WTC11 (cell line): Measurements from ENCODE around the gene XIST. TPM values are rescaled to one million over a fixed set of nuclear protein-coding genes. Genes with fewer than 3 reads are reported as not detected.
"Not testable (repeated sequence)": the region's sequence is repeated elsewhere in the genome, so short reads cannot be mapped to it uniquely, and the experiment has no call there.

ENCODE experiments used
- ATAC-seq: fragments of 200-7000 bp; cut with Tn5 transposase; 2 replicates; pipeline ENCODE4 v1.10.0; 2021; ENCODE audit warnings: mild to moderate bottlenecking, moderate library complexity
- CTCF ChIA-PET: fragments of 300-600 bp; sonication (Branson Sonifier 250); formaldehyde crosslinking; loops from one replicate; lab custom pipeline; 2021; ENCODE audit warnings: antibody characterized with exemption; lab: Charles Lee
- POLR2A ChIA-PET: fragments of 350-600 bp; sonication (Branson Sonifier 250); formaldehyde crosslinking; loops from one replicate; lab custom pipeline; 2021; ENCODE audit warnings: antibody characterized with exemption; lab: Charles Lee
- DNase-seq: peaks from one replicate; pipeline ENCODE4 v3.0.0; 2021; ENCODE audit warnings: low spot score
- H3K27ac Mint-ChIP-seq: 2 replicates; pipeline ENCODE4 v1.8.0; 2021; ENCODE audit warnings: mixed read lengths
- H3K27me3 Mint-ChIP-seq: 2 replicates; pipeline ENCODE4 v1.8.0; 2021; ENCODE audit warnings: low read depth, mild to moderate bottlenecking, moderate library complexity, mixed read lengths
- H3K36me3 Mint-ChIP-seq: 2 replicates; pipeline ENCODE4 v1.8.0; 2021; ENCODE audit warnings: mixed read lengths
- H3K4me1 Mint-ChIP-seq: 2 replicates; pipeline ENCODE4 v1.8.0; 2022; ENCODE audit warnings: mixed read lengths
- H3K4me3 Mint-ChIP-seq: 2 replicates; pipeline ENCODE4 v1.8.0; 2021; ENCODE audit warnings: mild to moderate bottlenecking, moderate library complexity, mixed read lengths
- H3K9me3 Mint-ChIP-seq: 2 replicates; pipeline ENCODE4 v1.8.0; 2021; ENCODE audit warnings: mixed read lengths
- ATF3 ChIP-seq: sonication (generic); formaldehyde crosslinking; conservative IDR thresholded peaks from 2 replicates; pipeline ENCODE4 v1.8.1; 2022; ENCODE audit warnings: mild to moderate bottlenecking, missing genetic modification reagents
- CBFB ChIP-seq: sonication (generic); formaldehyde crosslinking; IDR thresholded peaks from 2 replicates; pipeline ENCODE4 v1.8.1; 2022; ENCODE audit warnings: mild to moderate bottlenecking, low read depth, missing genetic modification reagents
- CTCF ChIP-seq: fragments of 200-600 bp; IDR thresholded peaks from 2 replicates; pipeline ENCODE4 v1.8.0; 2022; ENCODE audit warnings: antibody characterized with exemption
- ESRRA ChIP-seq: sonication (generic); formaldehyde crosslinking; IDR thresholded peaks from 2 replicates; pipeline ENCODE4 v1.8.1; 2022; ENCODE audit warnings: mild to moderate bottlenecking, missing genetic modification reagents, borderline replicate concordance
- ETV6 ChIP-seq: sonication (generic); formaldehyde crosslinking; IDR thresholded peaks from 2 replicates; pipeline ENCODE4 v1.8.1; 2022; ENCODE audit warnings: mild to moderate bottlenecking, missing genetic modification reagents
- GABPB1 ChIP-seq: sonication (generic); formaldehyde crosslinking; IDR thresholded peaks from 2 replicates; pipeline ENCODE4 v1.8.1; 2023; ENCODE audit warnings: mild to moderate bottlenecking, missing genetic modification reagents
- GTF2I ChIP-seq: fragments of 250-450 bp; sonication (Bioruptor Pico); conservative IDR thresholded peaks from 2 replicates; pipeline ENCODE4 v1.4.0; 2021; ENCODE audit warnings: mild to moderate bottlenecking
- HMGA2 ChIP-seq: fragments of 250-450 bp; sonication (Bioruptor Pico); IDR thresholded peaks from 2 replicates; pipeline ENCODE4 v1.4.0; 2021; ENCODE audit warnings: mild to moderate bottlenecking, moderate library complexity
- MXD4 ChIP-seq: fragments of 250-450 bp; sonication (Bioruptor Pico); IDR thresholded peaks from 2 replicates; pipeline ENCODE4 v1.8.0; 2021; ENCODE audit warnings: mild to moderate bottlenecking, moderate library complexity, borderline replicate concordance
- MYBL2 ChIP-seq: sonication (generic); formaldehyde crosslinking; IDR thresholded peaks from 2 replicates; pipeline ENCODE4 v1.8.1; 2023; ENCODE audit warnings: mild to moderate bottlenecking, moderate library complexity, missing genetic modification reagents
- NFATC4 ChIP-seq: fragments of 250-450 bp; sonication (Bioruptor Pico); IDR thresholded peaks from 2 replicates; pipeline ENCODE4 v1.9.0; 2021; ENCODE audit warnings: mild to moderate bottlenecking
- RORB ChIP-seq: fragments of 250-450 bp; sonication (Bioruptor Pico); IDR thresholded peaks from 2 replicates; pipeline ENCODE4 v1.9.0; 2021; ENCODE audit warnings: mild to moderate bottlenecking
- SMAD4 ChIP-seq: sonication (generic); formaldehyde crosslinking; IDR thresholded peaks from 2 replicates; pipeline ENCODE4 v1.8.0; 2022; ENCODE audit warnings: mild to moderate bottlenecking, missing genetic modification reagents
- SOX15 ChIP-seq: fragments of 250-450 bp; sonication (Bioruptor Pico); IDR thresholded peaks from 2 replicates; pipeline ENCODE4 v1.9.0; 2021; ENCODE audit warnings: mild to moderate bottlenecking
- USF1 ChIP-seq: sonication (generic); formaldehyde crosslinking; IDR thresholded peaks from 2 replicates; pipeline ENCODE4 v1.8.0; 2022; ENCODE audit warnings: mild to moderate bottlenecking, missing genetic modification reagents
- ZNF232 ChIP-seq: sonication (generic); formaldehyde crosslinking; IDR thresholded peaks from 2 replicates; pipeline ENCODE4 v1.8.0; 2022; ENCODE audit warnings: mild to moderate bottlenecking, missing genetic modification reagents
- ZNF396 ChIP-seq: fragments of 250-450 bp; sonication (Bioruptor Pico); IDR thresholded peaks from 2 replicates; pipeline ENCODE4 v1.8.0; 2021; ENCODE audit warnings: mild to moderate bottlenecking, moderate library complexity, borderline replicate concordance
- ZNF423 ChIP-seq: fragments of 250-450 bp; sonication (Bioruptor Pico); IDR thresholded peaks from 2 replicates; pipeline ENCODE4 v2.1.2; 2022; ENCODE audit warnings: mild to moderate bottlenecking, moderate library complexity
- ZNF671 ChIP-seq: fragments of 250-450 bp; sonication (Bioruptor Pico); IDR thresholded peaks from 2 replicates; pipeline ENCODE4 v1.8.0; 2021; ENCODE audit warnings: mild to moderate bottlenecking
- total RNA-seq: library from RNA; stranded (reverse); gene quantifications from 3 replicates; pipeline ENCODE4 v1.2.3, GENCODE V29; 2021

Gene XIST
- total RNA-seq, 1 experiment from 2014 or later = 0.77 TPM

- TF ChIP-seq CTCF = no peak
- TF ChIP-seq GTF2I (CRISPR knock-in tag) = no peak
- TF ChIP-seq SOX15 (CRISPR knock-in tag) = no peak
- TF ChIP-seq USF1 = no peak
Measured at GRCh38 chrX:73823473-73824004, 29.0 kb downstream of the XIST start (continued).

DNA sequence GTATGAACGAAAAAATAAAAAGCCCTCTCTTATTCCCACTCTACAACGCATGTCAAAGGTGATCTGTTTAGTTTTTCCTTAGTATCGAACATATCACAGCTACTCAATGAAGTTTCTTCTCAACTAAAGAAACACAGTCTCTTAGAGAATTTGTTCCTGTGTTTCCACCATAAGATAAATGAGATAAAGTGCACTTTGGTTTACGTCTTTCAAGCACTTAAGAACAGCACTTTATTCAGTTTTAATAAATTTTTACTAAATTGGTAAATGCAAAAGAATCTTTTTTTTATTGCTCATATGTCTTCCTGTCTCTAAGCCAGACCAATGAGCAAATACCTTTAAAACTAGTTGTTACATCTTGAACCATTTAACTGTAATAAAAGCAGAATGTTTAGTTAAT is 29.7 kb downstream of the XIST start:
- Mint-ChIP-seq H3K4me1 (peaks cover 4% of the 10 kb centered on the region), H3K4me3 (no peak overlapping the region), H3K27me3 (0 out of 2 replicates have a peak, but pooled peaks cover 3% of the 10 kb centered on the region), H3K36me3 (no peaks in the 10 kb centered on the region), H3K9me3 (no peaks in the 10 kb centered on the region), H3K27ac (no peak overlapping the region)
- DNase-seq = no peak
- no peak for ATAC-seq
- ChIA-PET CTCF (no interaction called here), POLR2A (no interaction called here)
- no peak for TF ChIP-seq HMGA2
- TF ChIP-seq SMAD4 (CRISPR knock-in tag) = no peak

GRCh38 chrX:73821921-73822559 is 30.5 kb downstream of the XIST start:
- POLR2A ChIA-PET = no interaction called here
- no peak for DNase-seq
- Mint-ChIP-seq H3K27me3 (0 out of 2 replicates have a peak, but pooled peaks cover 1% of the 10 kb centered on the region), H3K4me1 (peaks cover 4% of the 10 kb centered on the region), H3K9me3 (no peaks in the 10 kb centered on the region), H3K36me3 (no peaks in the 10 kb centered on the region), H3K4me3 (no peak overlapping the region)
- no peak for TF ChIP-seq ZNF232
- no peak for TF ChIP-seq ZNF423
- no peak for TF ChIP-seq CBFB (CRISPR knock-in tag)
- no peak for TF ChIP-seq HMGA2
- TF ChIP-seq GABPB1 (CRISPR knock-in tag) = no peak
- TF ChIP-seq NFATC4 (CRISPR knock-in tag) = no peak
- TF ChIP-seq MXD4 (CRISPR knock-in tag) = no peak
- TF ChIP-seq ZNF396 (CRISPR knock-in tag) = no peak
- TF ChIP-seq ATF3 (CRISPR knock-in tag) = no peak
- no peak for TF ChIP-seq ESRRA (CRISPR knock-in tag)
- TF ChIP-seq MYBL2 (CRISPR knock-in tag) = no peak
- no peak for TF ChIP-seq ZNF671
- no peak for TF ChIP-seq ETV6 (CRISPR knock-in tag)
- TF ChIP-seq RORB = no peak
- TF ChIP-seq, all 79 proteins: peak for 0
- CTCF ChIA-PET = no interaction called here
- ATAC-seq = no peak
- H3K27ac Mint-ChIP-seq = no peak overlapping the region

DNA sequence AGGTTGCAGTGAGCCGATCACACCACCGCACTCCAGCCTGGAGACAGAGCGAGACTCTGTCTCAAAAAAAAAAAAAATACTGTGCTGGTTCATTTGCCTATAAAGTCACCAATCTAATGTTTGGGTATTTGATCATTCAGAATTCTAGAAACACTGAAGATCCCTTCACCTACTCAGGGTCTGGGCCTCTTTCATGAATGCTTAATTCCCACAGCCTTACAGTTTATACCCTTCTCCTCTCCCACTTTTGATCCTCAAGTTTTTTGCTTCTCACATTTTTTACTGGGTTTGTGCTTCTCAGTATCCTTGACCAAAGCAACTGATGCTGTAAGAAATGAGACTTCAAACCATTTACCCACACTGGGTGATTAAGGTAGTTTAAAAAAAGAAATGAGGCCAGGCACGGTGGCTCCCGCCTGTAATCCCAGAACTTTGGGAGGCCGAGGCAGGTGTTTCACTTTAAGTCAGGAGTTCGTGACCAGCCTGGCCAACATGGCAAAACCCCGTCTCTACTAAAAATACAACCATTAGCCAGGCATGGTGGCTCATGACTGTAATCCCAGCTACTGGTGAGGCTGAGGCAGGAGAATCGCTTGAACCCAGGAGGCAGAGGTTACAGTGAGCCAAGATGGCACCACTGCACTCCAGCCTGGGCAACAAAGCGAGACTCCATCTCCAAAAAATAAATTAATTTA is 32.5 kb downstream of the XIST start:
- H3K4me3 Mint-ChIP-seq, DNase-seq, POLR2A ChIA-PET, H3K27ac Mint-ChIP-seq, H3K27me3 Mint-ChIP-seq, H3K36me3 Mint-ChIP-seq, CTCF ChIA-PET, H3K9me3 Mint-ChIP-seq, ATAC-seq, H3K4me1 Mint-ChIP-seq: not testable (repeated sequence)
